MCF 10A (cell line): ENCODE results near the gene LRRC39. TPM values are rescaled to one million over a fixed set of nuclear protein-coding genes. Genes with fewer than 3 reads are reported as not detected.
"Not testable (repeated sequence)": the region's sequence is repeated elsewhere in the genome, so short reads cannot be mapped to it uniquely, and the experiment has no call there.

Experiments
- BruUV-seq: library from RNA; stranded (reverse); fragments of 400-500 nt; replicated peaks from 2 replicates; lab custom pipeline; 2021; lab: Mats Ljungman, UMichigan
- CTCF ChIA-PET: fragments of 300-600 bp; sonication (Branson Sonifier 250); formaldehyde crosslinking; extraction: SDS; loops from one replicate; lab custom pipeline; 2021; ENCODE audit warnings: antibody characterized with exemption, inconsistent platforms; lab: Yijun Ruan, JAX
- POLR2A ChIA-PET: fragments of 300-600, 350-650 bp; sonication (Branson Sonifier 250); formaldehyde crosslinking; extraction: SDS; loops from one replicate; lab custom pipeline; 2020; ENCODE audit warnings: antibody characterized with exemption, inconsistent platforms; lab: Yijun Ruan, JAX
- DNase-seq: peaks from one replicate; pipeline ENCODE4 v3.0.0-alpha.2; 2018; ENCODE audit not compliant: unreplicated experiment
- H3K27ac Mint-ChIP-seq: one replicate; pipeline ENCODE4 v1.8.0; 2022; ENCODE audit warnings: mild to moderate bottlenecking, low read depth, mixed read lengths; ENCODE audit not compliant: unreplicated experiment
- H3K27me3 Mint-ChIP-seq: one replicate; pipeline ENCODE4 v1.8.0; 2022; ENCODE audit warnings: mixed read lengths; ENCODE audit not compliant: insufficient read depth, unreplicated experiment
- H3K36me3 Mint-ChIP-seq: one replicate; pipeline ENCODE4 v1.8.0; 2022; ENCODE audit warnings: mild to moderate bottlenecking, moderate library complexity, mixed read lengths; ENCODE audit not compliant: insufficient read depth, unreplicated experiment
- H3K4me1 Mint-ChIP-seq: one replicate; pipeline ENCODE4 v1.8.0; 2022; ENCODE audit warnings: mixed read lengths; ENCODE audit not compliant: insufficient read depth, unreplicated experiment
- H3K4me3 Mint-ChIP-seq: one replicate; pipeline ENCODE4 v1.8.0; 2022; ENCODE audit warnings: mild to moderate bottlenecking, moderate library complexity, mixed read lengths; ENCODE audit not compliant: unreplicated experiment
- H3K9me3 Mint-ChIP-seq: one replicate; pipeline ENCODE4 v1.8.0; 2022; ENCODE audit warnings: mixed read lengths; ENCODE audit not compliant: unreplicated experiment
- intact Hi-C: fragments of 100-400 bp; cut with micrococcal nuclease; formaldehyde crosslinking; loops from 2 replicates; pipeline ENCODE4 v1.14.1; 2022
- total RNA-seq: library from RNA; stranded (reverse); gene quantifications from 2 replicates; pipeline ENCODE4 v1.2.3, GENCODE V29; 2022
- TF ChIP-seq, protein P1 (sequence below): fragments of 200-600 bp; IDR thresholded peaks from one replicate; pipeline ENCODE4 v1.8.0; 2022; ENCODE audit warnings: antibody characterized with exemption, mild to moderate bottlenecking; ENCODE audit not compliant: unreplicated experiment

Gene LRRC39
- total RNA-seq, 1 experiment from 2014 or later = 0.65 TPM

- POLR2A ChIA-PET = interaction anchor here (0.6 kb wide), 1 partner anchor 79 kb away, joined by 3 read pairs; no protein-coding TSS in a partner anchor
- Mint-ChIP-seq H3K4me1 (no peaks in the 10 kb centered on the region), H3K27ac (no peak overlapping the region), H3K4me3 (no peak overlapping the region), H3K36me3 (peaks cover 46% of the 10 kb centered on the region), H3K27me3 (no peaks in the 10 kb centered on the region), H3K9me3 (no peaks in the 10 kb centered on the region)
- TF ChIP-seq, protein P1, sequence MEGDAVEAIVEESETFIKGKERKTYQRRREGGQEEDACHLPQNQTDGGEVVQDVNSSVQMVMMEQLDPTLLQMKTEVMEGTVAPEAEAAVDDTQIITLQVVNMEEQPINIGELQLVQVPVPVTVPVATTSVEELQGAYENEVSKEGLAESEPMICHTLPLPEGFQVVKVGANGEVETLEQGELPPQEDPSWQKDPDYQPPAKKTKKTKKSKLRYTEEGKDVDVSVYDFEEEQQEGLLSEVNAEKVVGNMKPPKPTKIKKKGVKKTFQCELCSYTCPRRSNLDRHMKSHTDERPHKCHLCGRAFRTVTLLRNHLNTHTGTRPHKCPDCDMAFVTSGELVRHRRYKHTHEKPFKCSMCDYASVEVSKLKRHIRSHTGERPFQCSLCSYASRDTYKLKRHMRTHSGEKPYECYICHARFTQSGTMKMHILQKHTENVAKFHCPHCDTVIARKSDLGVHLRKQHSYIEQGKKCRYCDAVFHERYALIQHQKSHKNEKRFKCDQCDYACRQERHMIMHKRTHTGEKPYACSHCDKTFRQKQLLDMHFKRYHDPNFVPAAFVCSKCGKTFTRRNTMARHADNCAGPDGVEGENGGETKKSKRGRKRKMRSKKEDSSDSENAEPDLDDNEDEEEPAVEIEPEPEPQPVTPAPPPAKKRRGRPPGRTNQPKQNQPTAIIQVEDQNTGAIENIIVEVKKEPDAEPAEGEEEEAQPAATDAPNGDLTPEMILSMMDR = no peak
- no peak for DNase-seq
- intact Hi-C loops = no loop called here
- BruUV-seq = no TSS peak
- CTCF ChIA-PET = no interaction called here
These were observed 39.8 kb upstream of the LRRC39 start for GRCh38 chr1:100217834-100218233.

DNA sequence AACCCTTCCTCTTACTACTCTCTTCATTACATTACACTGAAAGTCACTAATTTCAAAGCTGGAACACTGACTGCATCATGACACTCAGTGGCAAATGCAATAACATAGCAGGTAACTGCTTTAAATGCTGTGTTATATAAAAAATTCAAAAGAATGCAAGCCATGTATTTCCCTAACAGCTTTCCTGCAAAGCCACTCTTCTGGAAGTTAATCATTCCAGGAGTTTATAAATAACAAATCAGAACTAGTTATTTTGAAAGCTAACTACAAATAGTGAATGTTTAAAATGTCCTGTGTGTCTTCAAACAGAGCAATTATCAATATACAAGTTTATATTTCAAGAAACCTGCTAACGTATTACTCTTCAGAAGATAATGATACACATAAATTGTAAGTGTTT lies 37.0 kb upstream of the LRRC39 start:
- Mint-ChIP-seq H3K27me3 (no peaks in the 10 kb centered on the region), H3K4me3 (no peak overlapping the region), H3K27ac (no peak overlapping the region), H3K36me3 (peaks cover 72% of the 10 kb centered on the region), H3K9me3 (no peaks in the 10 kb centered on the region), H3K4me1 (no peaks in the 10 kb centered on the region)
- POLR2A ChIA-PET = interaction anchor here (1.6 kb wide), 1 partner anchor 11 kb away, joined by 4 read pairs; no protein-coding TSS in a partner anchor
- TF ChIP-seq, protein P1 = no peak
- intact Hi-C loops = no loop called here
- BruUV-seq = no TSS peak
- CTCF ChIA-PET = interaction anchor here (0.6 kb wide), 1 partner anchor 164 kb away, joined by 5 read pairs; no protein-coding TSS in a partner anchor
- no peak for DNase-seq

DNA sequence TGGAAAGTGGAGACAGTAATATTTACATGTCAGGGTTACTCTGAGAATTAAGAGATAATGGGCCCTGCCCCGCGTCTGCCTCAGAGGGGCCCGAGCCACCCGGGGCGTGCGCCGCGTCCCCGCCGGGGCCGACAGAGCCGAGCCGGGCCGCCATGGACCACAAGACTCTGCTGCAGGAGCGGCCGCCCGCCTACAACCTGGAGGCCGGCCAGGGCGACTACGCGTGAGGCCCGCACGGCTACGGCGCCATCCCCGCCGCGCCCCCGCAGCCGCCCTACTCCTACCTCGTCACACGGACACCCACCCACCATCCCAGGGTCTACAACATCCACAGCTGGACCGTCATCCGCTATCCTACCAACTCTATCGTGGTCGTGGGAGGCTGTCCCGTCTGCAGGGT lies 35.1 kb upstream of the LRRC39 start:
- Mint-ChIP-seq H3K27ac (no peak overlapping the region), H3K4me1 (no peaks in the 10 kb centered on the region), H3K4me3 (no peak overlapping the region), H3K9me3 (no peaks in the 10 kb centered on the region), H3K36me3 (peaks cover 74% of the 10 kb centered on the region), H3K27me3 (no peaks in the 10 kb centered on the region)
- intact Hi-C loops = no loop called here
- CTCF ChIA-PET = interaction anchor here (0.7 kb wide), 1 partner anchor 12 kb away, joined by 3 read pairs; no protein-coding TSS in a partner anchor
- POLR2A ChIA-PET = no interaction called here
- no TSS peak for BruUV-seq
- no peak for DNase-seq
- TF ChIP-seq, protein P1 = no peak

- intact Hi-C loops = no loop called here
- no peak for DNase-seq
- Mint-ChIP-seq H3K9me3 (peaks cover 1% of the 10 kb centered on the region), H3K4me1 (no peaks in the 10 kb centered on the region), H3K4me3 (no peak overlapping the region), H3K27ac (no peak overlapping the region), H3K27me3 (no peaks in the 10 kb centered on the region), H3K36me3 (peaks cover 76% of the 10 kb centered on the region)
- POLR2A ChIA-PET = no interaction called here
- BruUV-seq = no TSS peak
- TF ChIP-seq, protein P1 = no peak
- CTCF ChIA-PET = interaction anchor here (0.5 to 0.7 kb wide), 2 partner anchors 155 to 757 kb away, joined by 3 read pairs; no protein-coding TSS in a partner anchor
These were observed 28.2 kb upstream of the LRRC39 start for GRCh38 chr1:100206301-100206700.

DNA sequence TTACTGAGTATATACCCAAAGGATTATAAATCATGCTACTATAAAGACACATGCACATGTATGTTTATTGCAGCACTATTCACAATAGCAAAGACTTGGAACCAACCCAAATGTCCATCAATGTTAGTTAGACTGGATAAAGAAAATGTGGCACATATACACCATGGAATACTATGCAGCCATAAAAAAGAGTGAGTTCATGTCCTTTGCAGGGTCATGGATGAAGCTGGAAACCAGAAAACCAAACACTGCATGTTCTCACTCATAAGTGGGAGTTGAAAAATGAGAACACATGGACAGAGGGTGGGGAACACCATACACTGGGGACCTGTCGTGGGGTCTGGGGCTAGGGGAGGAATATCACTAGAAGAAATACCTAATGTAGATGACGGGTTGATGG lies 27.5 kb upstream of the LRRC39 start:
- H3K4me3 Mint-ChIP-seq, POLR2A ChIA-PET, H3K4me1 Mint-ChIP-seq, H3K27me3 Mint-ChIP-seq, CTCF ChIA-PET, DNase-seq, BruUV-seq, H3K27ac Mint-ChIP-seq, H3K9me3 Mint-ChIP-seq, intact Hi-C loops: not testable (repeated sequence)
- peaks cover 77% of the 10 kb centered on the region for H3K36me3 Mint-ChIP-seq

DNA sequence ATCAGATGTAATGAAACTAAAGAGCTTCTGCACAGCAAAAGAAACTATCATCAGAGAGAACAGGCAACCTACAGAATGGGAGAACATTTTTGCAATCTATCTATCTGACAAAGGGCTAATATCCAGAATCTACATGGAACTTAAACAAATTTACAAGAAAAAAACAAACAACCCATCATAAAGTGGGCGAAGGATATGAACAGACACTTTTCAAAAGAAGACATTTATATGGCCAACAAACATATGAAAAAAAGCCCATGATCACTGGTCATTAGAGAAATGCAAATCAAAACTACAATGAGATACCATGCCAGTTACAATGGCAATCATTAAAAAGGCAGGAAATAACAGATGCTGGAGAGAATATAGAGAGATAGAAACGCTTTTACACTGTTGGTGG lies 27.0 kb upstream of the LRRC39 start:
- BruUV-seq, H3K9me3 Mint-ChIP-seq, intact Hi-C loops, DNase-seq, H3K27ac Mint-ChIP-seq, H3K4me1 Mint-ChIP-seq, H3K27me3 Mint-ChIP-seq, CTCF ChIA-PET, H3K4me3 Mint-ChIP-seq: not testable (repeated sequence)
- POLR2A ChIA-PET = interaction anchor here (0.6 kb wide), 1 partner anchor 14 kb away, joined by 3 read pairs; no protein-coding TSS in a partner anchor
- peaks cover 74% of the 10 kb centered on the region for H3K36me3 Mint-ChIP-seq
